HepG2 (cell line): ENCODE data around the gene ZBED1. TPM values are rescaled to one million over a fixed set of nuclear protein-coding genes. Genes with fewer than 3 reads are reported as not detected.

ENCODE experiments used
- ATAC-seq: fragments of 200-7000 bp; cut with Tn5 transposase; 3 replicates; pipeline ENCODE4 v1.9.1; 2020; ENCODE audit warnings: mild to moderate bottlenecking, moderate library complexity
- BruUV-seq: library from RNA; stranded (reverse); fragments of 400-500 nt; replicated peaks from 2 replicates; lab custom pipeline; 2021; lab: Mats Ljungman, UMichigan
- CTCF ChIA-PET: fragments of 300-600 bp; formaldehyde crosslinking; extraction: SDS; loops from one replicate; lab custom pipeline; 2021; ENCODE audit warnings: low total read pairs, inconsistent platforms, low intra/inter-chr PET ratio; lab: Yijun Ruan, JAX
- POLR2A ChIA-PET: fragments of 350-600 bp; sonication (Branson Sonifier 250); formaldehyde crosslinking; loops from one replicate; lab custom pipeline; 2020; ENCODE audit warnings: antibody characterized with exemption, inconsistent platforms; lab: Yijun Ruan, JAX
- DNase-seq: peaks from one replicate; pipeline ENCODE4 v3.0.0-alpha.2; 2015; ENCODE audit warnings: low spot score
- FAIRE-seq: peaks from 3 replicates; lab custom pipeline; 2011; peaks lifted over from hg19 to GRCh38; lab: Jason Lieb, UNC
- H2AFZ ChIP-seq: one replicate; pipeline ENCODE4 v1.6.1; 2011; ENCODE audit warnings: low read length, inconsistent platforms
- H3K27ac ChIP-seq: fragments of 300-600 bp; 3 replicates; pipeline ENCODE4 v1.8.0; 2011; ENCODE audit warnings: mixed run types, mild to moderate bottlenecking, mixed read lengths, low read length, inconsistent platforms; ENCODE audit not compliant: insufficient read depth; ENCODE audit errors: extremely low read length
- H3K27me3 ChIP-seq, 2 experiments: fragments of 200-600 bp in 1 of 2; 2 replicates in 1 of 2; 3 replicates in 1 of 2; pipeline versions ENCODE4 v1.6.0 to v1.8.0; 2011; ENCODE audit warnings: low read length in 2 of 2, mild to moderate bottlenecking in 2 of 2, moderate library complexity in 2 of 2, inconsistent platforms in 1 of 2; ENCODE audit not compliant: insufficient read depth in 2 of 2, control insufficient read depth in 1 of 2
- H3K36me3 ChIP-seq, 2 experiments: fragments of 200-600 bp in 1 of 2; replicated peaks in 1 of 2; 2 replicates in 1 of 2; 3 replicates in 1 of 2; pipeline versions ENCODE4 v1.5.1 to v1.8.0; 2011; ENCODE audit warnings: low read length in 2 of 2, inconsistent platforms in 1 of 2; ENCODE audit not compliant: insufficient read depth in 2 of 2, control insufficient read depth in 1 of 2
- H3K4me1 ChIP-seq: 2 replicates; pipeline ENCODE4 v1.5.1; 2012; ENCODE audit warnings: low read length, inconsistent platforms; ENCODE audit not compliant: insufficient read depth
- H3K4me2 ChIP-seq: 2 replicates; pipeline ENCODE4 v1.6.0; 2011; ENCODE audit warnings: low read depth, low read length, inconsistent platforms
- H3K4me3 ChIP-seq, 3 experiments: fragments of 200-600 bp in 1 of 3; sonication (generic), shearing (Covaris generic) in 1 of 3; replicated peaks in 1 of 3; 2 replicates each; pipeline ENCODE4 v1.5.1; 2011 to 2016; ENCODE audit warnings: low read length in 3 of 3, inconsistent platforms in 2 of 3, low read depth in 2 of 3, mild to moderate bottlenecking in 2 of 3, control low read depth in 1 of 3, mixed read lengths in 1 of 3; ENCODE audit not compliant: insufficient read depth in 1 of 3
- H3K79me2 ChIP-seq: one replicate; pipeline ENCODE4 v1.6.1; 2011; ENCODE audit warnings: low read length, inconsistent platforms; ENCODE audit not compliant: insufficient read depth
- H3K9ac ChIP-seq: 2 replicates; pipeline ENCODE4 v1.6.0; 2011; ENCODE audit warnings: mild to moderate bottlenecking, low read depth, low read length, inconsistent platforms; ENCODE audit not compliant: insufficient read depth
- H3K9me3 ChIP-seq: 2 replicates; pipeline ENCODE4 v1.5.1; 2012; ENCODE audit warnings: mild to moderate bottlenecking, low read length
- H4K20me1 ChIP-seq: 2 replicates; pipeline ENCODE4 v1.6.0; 2011; ENCODE audit warnings: inconsistent platforms, mild to moderate bottlenecking, low read length, moderate library complexity; ENCODE audit not compliant: insufficient read depth
- IKZF1 ChIP-seq: fragments of 450-650 bp; IDR thresholded peaks from 2 replicates; pipeline ENCODE4 v1.7.1; 2016
- PLRG1 ChIP-seq: fragments of 450-650 bp; conservative IDR thresholded peaks from 2 replicates; pipeline ENCODE4 v1.6.1; 2016
- SMAD9 ChIP-seq: sonication (generic); formaldehyde crosslinking; IDR thresholded peaks from 2 replicates; pipeline ENCODE4 v1.5.1; 2020; ENCODE audit warnings: mild to moderate bottlenecking, missing genetic modification reagents
- ZBTB38 ChIP-seq: sonication (generic); formaldehyde crosslinking; IDR thresholded peaks from 2 replicates; pipeline ENCODE4 v1.5.1; 2020; ENCODE audit warnings: mild to moderate bottlenecking, missing genetic modification reagents
- ZBTB8A ChIP-seq: sonication (generic); formaldehyde crosslinking; IDR thresholded peaks from 2 replicates; pipeline ENCODE4 v1.4.0; 2020; ENCODE audit warnings: mild to moderate bottlenecking, low read depth, missing genetic modification reagents, borderline replicate concordance
- ZFP41 ChIP-seq: sonication (generic); formaldehyde crosslinking; IDR thresholded peaks from 2 replicates; pipeline ENCODE4 v1.4.0; 2020; ENCODE audit warnings: mild to moderate bottlenecking, missing genetic modification reagents, borderline replicate concordance
- ZNF530 ChIP-seq: sonication (generic); formaldehyde crosslinking; IDR thresholded peaks from 2 replicates; pipeline ENCODE4 v1.5.0; 2020; ENCODE audit warnings: low read depth, mild to moderate bottlenecking, missing genetic modification reagents
- WGBS: methylation state at CpG from one replicate; pipeline ENCODE4 v1.1.6; 2017; ENCODE audit warnings: low lambda C conversion rate; 5-methylcytosine and 5-hydroxymethylcytosine counted together
- in situ Hi-C: cut with HindIII; loops from 2 replicates; pipeline ENCODE4 v1.10.0; 2017; ENCODE audit warnings: low pct_unique_long_range_greater_than_20kb; ENCODE audit not compliant: extremely low pct_ligation_motif_present
- intact Hi-C: fragments of 100-400 bp; cut with micrococcal nuclease; formaldehyde crosslinking; loops from one replicate; pipeline ENCODE4 v1.10.0; 2022; ENCODE audit not compliant: unreplicated experiment
- polyA plus RNA-seq, 8 experiments: library from polyadenylated mRNA; depleted of rRNA in 3 of 8; stranded (reverse) in 7 of 8; unstranded in 1 of 8; fragments of >200 nt; fragmentation: Illumina TruSeq in 4 of 8; extraction: Trizol in 4 of 8; gene quantifications; 2 replicates each; pipeline versions ENCODE4 v1.2.1 to v1.2.3, GENCODE V29; 2011 to 2016; ENCODE audit warnings: low read depth in 4 of 8, missing spikeins in 1 of 8, mixed read lengths in 1 of 8; ENCODE audit not compliant: insufficient read depth in 1 of 8
- total RNA-seq, 5 experiments: library from RNA; depleted of rRNA; stranded (reverse); fragments of >200 nt; fragmentation: Illumina TruSeq; extraction: Trizol; gene quantifications; 2 replicates each; pipeline ENCODE4 v1.2.3, GENCODE V29; 2016; ENCODE audit warnings: low read depth in 1 of 5
- TF ChIP-seq, protein P1 (sequence below): sonication (generic); formaldehyde crosslinking; conservative IDR thresholded peaks from 2 replicates; pipeline ENCODE4 v1.4.0; 2020; ENCODE audit warnings: mild to moderate bottlenecking, missing genetic modification reagents, moderate library complexity
- TF ChIP-seq, protein P2 (sequence below): sonication (generic); formaldehyde crosslinking; IDR thresholded peaks from 2 replicates; pipeline ENCODE4 v1.4.0; 2020; ENCODE audit warnings: missing genetic modification reagents, mild to moderate bottlenecking, borderline replicate concordance

The ZBED1 gene
- total and polyA plus RNA-seq, 2 of the 13 experiments (the other 11 are each of a cell fraction or from before 2014, with no cell fraction given), result 20.0 to 29.8 TPM

DNA sequence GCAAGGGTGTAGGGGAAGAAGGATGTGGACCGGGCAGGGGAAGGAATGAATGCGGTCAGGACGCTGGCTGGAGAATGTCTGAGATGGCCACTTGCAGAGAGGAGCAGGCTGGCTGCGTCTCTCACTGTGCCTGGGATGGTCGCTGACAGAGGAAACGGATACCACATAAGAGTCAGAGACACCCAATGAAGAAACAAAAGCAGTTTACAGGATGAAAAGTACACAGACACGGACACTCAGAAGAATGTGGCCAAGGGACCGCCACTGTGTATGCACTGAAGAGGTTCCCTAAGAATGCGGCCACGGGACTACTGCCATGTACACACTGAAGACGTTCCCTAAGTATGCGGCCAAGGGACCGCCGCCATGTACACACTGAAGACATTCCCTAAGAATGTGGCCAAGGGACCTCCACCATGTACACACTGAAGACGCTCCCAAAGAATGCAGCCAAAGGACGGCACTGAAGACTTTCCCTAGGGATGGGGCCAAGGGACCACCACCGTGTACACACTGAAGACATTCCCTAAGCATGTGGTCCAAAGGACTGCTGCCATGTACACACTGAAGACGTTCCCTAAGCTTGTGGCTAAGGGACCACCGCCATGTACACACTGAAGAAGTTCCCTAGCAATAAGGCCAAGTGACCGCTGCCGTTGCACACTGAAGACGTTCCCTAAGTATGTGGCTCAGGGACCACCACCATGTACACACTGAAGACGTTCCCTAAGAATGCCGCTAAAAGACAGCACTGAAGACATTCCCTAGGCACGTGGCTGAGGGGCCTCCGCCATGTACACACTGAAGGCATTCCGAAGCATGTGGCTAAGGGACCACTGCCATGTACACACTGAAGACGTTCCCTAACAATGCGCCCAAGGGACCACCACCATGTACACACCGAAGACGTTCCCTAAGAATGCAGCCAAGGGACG lies 32.2 kb downstream of the ZBED1 start:
- 90% methylated on average over 23 of the region's 32 CpGs for WGBS
- peaks cover 10% of the 10 kb centered on the region; the same call in 1 of the 2 replicates for H4K20me1 ChIP-seq
- H3K9me3 ChIP-seq, result no peaks in the 10 kb centered on the region
- no peak for FAIRE-seq
- H3K27me3 ChIP-seq, result no peaks in the 10 kb centered on the region
- 0 out of 2 replicates have a peak overlapping the region, but pooled peaks have one; percentile 90 for H3K4me2 ChIP-seq
- ChIA-PET CTCF (no interaction called here), POLR2A (no interaction called here)
- TF ChIP-seq ZBTB38 (CRISPR knock-in tag) (no peak), ZBTB8A (CRISPR knock-in tag) (no peak), ZNF530 (CRISPR knock-in tag) (no peak), SMAD9 (CRISPR knock-in tag) (no peak), IKZF1 (no peak), PLRG1 (no peak), ZFP41 (no peak)
- TF ChIP-seq, protein P1, sequence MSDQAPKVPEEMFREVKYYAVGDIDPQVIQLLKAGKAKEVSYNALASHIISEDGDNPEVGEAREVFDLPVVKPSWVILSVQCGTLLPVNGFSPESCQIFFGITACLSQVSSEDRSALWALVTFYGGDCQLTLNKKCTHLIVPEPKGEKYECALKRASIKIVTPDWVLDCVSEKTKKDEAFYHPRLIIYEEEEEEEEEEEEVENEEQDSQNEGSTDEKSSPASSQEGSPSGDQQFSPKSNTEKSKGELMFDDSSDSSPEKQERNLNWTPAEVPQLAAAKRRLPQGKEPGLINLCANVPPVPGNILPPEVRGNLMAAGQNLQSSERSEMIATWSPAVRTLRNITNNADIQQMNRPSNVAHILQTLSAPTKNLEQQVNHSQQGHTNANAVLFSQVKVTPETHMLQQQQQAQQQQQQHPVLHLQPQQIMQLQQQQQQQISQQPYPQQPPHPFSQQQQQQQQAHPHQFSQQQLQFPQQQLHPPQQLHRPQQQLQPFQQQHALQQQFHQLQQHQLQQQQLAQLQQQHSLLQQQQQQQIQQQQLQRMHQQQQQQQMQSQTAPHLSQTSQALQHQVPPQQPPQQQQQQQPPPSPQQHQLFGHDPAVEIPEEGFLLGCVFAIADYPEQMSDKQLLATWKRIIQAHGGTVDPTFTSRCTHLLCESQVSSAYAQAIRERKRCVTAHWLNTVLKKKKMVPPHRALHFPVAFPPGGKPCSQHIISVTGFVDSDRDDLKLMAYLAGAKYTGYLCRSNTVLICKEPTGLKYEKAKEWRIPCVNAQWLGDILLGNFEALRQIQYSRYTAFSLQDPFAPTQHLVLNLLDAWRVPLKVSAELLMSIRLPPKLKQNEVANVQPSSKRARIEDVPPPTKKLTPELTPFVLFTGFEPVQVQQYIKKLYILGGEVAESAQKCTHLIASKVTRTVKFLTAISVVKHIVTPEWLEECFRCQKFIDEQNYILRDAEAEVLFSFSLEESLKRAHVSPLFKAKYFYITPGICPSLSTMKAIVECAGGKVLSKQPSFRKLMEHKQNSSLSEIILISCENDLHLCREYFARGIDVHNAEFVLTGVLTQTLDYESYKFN (CRISPR knock-in tag), result no peak
- TF ChIP-seq, protein P2, sequence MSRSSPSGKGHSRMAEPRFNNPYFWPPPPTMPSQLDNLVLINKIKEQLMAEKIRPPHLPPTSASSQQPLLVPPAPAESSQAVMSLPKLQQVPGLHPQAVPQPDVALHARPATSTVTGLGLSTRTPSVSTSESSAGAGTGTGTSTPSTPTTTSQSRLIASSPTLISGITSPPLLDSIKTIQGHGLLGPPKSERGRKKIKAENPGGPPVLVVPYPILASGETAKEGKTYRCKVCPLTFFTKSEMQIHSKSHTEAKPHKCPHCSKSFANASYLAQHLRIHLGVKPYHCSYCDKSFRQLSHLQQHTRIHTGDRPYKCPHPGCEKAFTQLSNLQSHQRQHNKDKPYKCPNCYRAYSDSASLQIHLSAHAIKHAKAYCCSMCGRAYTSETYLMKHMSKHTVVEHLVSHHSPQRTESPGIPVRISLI (CRISPR knock-in tag), result no peak
- TF ChIP-seq, all 625 proteins: peak for 0
- DNase-seq (no peak), ATAC-seq (no peak)
- Histone ChIP-seq H3K27ac (no peak overlapping the region), H3K4me3 (no peak overlapping the region), H3K4me1 (peaks cover 41% of the 10 kb centered on the region), H3K36me3 (no peaks in the 10 kb centered on the region), H2AFZ (no peak overlapping the region), H3K79me2 (peaks cover 32% of the 10 kb centered on the region), H3K9ac (no peak overlapping the region)
- intact Hi-C loops (loop anchor here (5.0 kb wide), 1 partner anchor 66 kb away; no protein-coding TSS in a partner anchor), in situ Hi-C loops (no loop called here)
- BruUV-seq, result no TSS peak
